ENCODE results near the gene FA2H.
A peak's percentile ranks its signal among the peaks of the same experiment; 100 is the strongest.
"Not testable (repeated sequence)": the region's sequence is repeated elsewhere in the genome, so short reads cannot be mapped to it uniquely, and the experiment has no call there.

Gene FA2H

DNA sequence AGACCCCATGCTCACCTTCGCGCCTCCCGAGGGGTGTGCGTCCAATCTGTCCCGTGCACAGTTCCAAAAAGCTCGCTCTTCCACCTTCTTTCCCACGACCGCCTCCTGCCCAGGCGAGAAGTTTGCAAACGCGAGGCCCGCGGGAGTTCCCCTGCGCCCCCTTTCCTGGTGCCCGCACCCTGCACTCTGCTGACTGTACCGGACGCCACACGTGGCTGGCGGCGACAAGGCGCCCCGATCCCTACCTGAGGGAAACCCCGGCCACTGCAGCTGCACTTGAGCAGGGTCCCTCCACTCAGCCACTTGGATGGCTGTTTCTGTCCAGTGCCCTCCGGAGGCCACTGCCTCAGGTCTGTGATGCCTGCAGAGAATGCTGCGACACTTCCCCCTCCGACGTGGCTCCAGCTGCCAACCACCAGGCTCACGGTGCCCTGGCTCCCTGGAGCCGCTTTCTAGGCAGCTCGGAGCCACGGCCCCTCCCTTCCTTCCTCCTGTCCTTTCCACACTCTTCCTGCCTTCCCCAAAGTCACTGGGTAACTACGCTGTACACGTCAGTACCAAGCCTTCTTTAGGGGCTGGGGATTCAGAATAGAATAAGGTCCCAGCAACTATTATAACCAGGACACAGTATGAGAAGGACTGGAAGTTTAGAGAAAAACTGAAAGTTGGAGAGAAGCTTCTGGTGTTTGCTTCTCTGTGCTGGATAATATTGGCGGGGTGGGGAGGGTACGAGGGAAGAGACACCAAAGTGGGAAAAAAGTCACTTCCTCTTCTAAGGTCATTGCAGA is 74.0 kb downstream of the FA2H start, which contains the start of gene MLKL:
Gene MLKL, minus strand, starts transcription at position 425 of the 788 bp plus-strand sequence. CDS start 5,105 bp downstream, outside the sequence.
- H3K4me3 ChIP-seq (ENCODE audit: low read depth, low read length): peak within 1 kb of the TSS; percentile 87
- DNase-seq (ENCODE audit: low read depth): no peak

DNA sequence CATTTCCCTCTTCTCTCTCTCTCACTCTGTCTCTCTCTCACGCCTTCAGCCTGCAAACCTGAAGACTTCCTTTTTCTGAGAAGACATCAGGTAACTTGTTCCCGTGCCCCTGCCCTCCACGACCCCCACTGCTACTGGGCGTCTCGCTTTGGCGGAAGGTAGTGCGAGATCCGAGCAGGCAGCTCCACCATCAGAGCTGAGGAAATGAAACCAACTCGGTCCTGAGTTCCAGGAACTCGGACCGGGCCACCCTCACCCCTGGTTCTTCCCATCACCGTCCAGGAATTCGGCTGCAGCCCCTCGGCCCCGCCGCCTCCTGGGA is 74.5 kb downstream of the FA2H start:
- DNase-seq (ENCODE audit: low read depth): no peak
- peak overlapping the region; percentile 87 for H3K4me3 ChIP-seq (ENCODE audit: low read depth, low read length)

DNA sequence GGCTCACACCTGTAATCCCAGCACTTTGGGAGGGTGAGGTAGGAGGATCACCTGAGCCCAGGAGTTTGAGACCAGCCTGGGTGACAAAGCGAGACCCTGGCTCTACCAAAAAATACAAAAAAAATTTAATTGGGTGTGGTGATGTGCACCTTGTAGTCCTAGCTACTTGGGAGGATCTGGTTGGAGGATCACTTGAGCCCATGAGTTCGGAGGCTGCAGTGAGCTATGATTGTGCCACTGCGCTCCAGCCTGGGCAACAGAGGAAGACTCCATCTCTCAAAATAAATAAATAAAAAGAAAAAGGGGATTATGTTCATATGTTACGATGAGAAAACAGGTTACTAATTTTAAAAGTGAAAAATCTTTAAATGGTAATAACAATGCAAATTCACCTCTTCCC is 75.0 kb downstream of the FA2H start:
- peak overlapping the region; percentile 87 for H3K4me3 ChIP-seq (ENCODE audit: low read depth, low read length)
- DNase-seq (ENCODE audit: low read depth): no peak

DNA sequence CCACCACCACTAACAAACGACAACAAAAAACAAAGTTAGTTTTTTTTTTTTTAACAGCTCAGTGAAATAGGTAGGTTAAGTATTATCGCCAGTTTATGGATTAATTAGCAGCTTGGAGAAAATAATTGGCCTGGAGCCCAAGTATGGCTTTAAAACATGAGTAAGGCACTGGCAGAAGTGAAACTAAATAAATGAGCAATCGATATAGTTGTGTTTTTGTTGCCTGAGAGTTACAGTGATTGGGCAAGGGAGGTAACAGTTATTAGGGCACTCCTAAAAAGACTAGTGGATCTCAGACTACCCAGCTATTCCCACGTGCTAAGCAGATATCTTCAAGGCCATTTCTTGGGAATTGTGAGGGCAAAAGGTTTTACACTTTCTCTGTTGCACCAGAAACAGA is 76.4 kb downstream of the FA2H start:
- no peak for DNase-seq (ENCODE audit: low read depth)
- H3K4me3 ChIP-seq (ENCODE audit: low read depth, low read length): no peak overlapping the region

DNA sequence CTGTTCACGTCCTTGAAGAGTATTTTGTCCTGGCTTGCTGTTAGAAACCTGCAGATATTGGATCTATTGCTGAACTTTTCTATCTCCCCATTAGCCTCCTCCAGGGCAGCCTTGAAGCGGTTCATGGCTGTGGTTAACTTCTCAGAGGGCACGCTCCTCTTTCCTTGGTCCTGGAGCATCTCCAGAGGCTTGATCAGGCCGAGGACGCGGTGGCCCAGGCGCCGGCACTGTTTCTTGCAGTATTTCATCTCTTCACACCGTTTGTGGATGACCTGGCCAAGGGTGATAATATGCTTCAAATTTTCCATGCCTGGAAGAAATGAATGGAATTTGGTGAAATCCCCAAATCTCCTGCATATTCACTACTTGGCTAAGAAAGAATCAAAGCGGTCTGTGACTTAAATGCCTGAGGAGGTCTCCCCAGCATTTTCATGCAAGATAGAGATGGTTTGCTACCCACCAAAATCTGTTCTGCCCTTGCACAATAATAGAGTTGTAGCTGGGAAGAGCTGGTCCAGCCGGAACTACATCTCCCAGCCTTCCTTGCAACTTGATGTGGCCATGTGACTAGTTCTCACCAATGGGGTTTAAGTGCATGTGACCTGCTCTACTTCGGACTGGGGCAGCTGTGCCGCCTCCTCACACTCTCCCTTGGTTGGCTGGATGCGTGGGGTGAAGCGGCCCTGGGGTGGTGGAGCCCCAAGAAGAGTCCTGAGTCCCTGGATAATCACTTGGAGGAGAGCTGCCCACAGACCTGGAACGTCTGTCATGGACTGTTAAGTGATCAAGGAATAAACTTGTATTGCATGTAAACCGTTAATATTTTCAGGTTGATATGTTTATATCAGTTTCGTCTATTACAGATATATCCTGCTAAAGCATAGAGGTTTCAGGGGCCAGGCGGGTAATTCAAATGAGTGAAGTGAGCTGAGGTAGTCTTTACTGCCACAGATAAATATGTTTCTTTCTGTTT is 78.9 kb downstream of the FA2H start:
- peak; percentile 80 for DNase-seq (ENCODE audit: low read depth)
- H3K4me3 ChIP-seq (ENCODE audit: low read depth, low read length): peak overlapping the region; percentile 45

DNA sequence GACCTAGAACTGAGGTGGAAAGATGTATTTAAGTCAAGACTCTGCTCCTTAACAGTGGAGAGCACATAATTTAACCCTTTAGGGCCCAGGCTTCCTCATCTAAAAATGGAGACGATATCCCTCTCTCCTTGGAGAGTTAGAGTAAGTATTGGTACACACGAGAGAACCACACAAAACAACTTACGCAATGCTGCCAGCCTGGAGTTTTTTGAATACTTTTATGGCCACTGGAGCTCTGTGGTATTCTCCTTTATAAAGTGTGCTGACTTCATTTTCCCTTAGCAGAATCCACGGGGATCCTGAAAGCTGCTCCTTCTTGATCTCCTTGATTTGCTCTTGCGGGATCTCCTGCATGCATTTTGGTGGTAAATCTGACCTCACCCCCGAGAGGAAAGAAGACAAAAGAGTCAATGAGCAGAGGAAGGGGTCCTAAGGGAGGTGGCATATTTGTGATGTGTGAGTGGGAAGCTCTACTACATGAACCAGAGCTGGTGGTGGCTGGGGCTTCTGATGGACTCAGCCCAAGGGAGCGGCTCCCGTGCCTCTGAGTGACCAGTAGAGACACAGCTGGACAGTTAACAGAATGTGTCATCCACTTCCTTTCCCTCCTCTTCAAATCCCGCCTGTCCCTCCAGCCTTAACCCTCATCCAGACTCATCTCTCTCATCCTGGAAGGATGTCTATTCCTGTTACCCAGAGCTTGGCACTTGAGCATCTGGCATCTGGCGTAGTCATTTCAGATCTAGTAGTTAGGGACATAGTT is 83.3 kb downstream of the FA2H start:
- H3K4me3 ChIP-seq (ENCODE audit: low read depth, low read length): no peak overlapping the region
- no peak for DNase-seq (ENCODE audit: low read depth)

DNA sequence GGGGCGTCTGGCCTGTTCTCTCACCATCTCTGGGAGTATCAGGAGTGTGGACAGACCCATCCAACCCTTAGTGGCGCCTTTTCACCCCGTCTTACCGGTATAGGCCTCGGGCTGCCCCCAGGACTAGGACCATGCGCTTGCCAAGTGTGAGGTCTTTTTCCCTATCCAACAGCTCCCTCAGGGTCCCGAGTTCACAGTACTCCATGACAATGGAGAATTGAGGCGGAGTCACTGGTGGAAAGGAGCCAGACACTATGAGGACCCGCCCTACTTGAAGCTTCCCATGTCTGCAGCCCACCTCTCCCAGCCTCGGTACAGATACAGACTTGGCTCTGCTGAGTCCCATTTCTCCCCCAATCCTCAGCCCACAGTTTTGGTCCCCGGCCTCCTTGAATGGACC is 92.1 kb downstream of the FA2H start:
- DNase-seq (ENCODE audit: low read depth): no peak
- H3K4me3 ChIP-seq (ENCODE audit: low read depth, low read length): no peak overlapping the region

DNA sequence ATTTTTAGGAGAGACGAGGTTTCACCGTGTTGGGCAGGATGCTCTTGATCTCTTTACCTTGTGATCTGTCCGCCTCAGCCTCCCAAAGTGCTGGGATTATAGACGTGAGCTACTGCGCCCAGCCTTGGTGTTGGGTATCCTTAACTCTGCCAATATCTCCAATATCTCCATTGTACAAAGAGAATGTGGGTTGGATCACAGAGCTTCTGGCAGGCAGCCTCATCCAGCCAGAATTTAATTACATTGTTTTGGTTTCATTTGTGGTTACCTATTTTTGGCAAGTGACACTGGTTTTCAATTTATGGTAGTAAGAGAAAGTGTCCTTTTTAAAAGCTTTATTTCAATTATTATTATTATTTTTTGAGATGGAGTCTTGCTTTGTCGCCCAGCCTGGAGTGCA is 93.9 kb downstream of the FA2H start:
- H3K4me3 ChIP-seq (ENCODE audit: low read depth, low read length): no peak overlapping the region
- no peak for DNase-seq (ENCODE audit: low read depth)

DNA sequence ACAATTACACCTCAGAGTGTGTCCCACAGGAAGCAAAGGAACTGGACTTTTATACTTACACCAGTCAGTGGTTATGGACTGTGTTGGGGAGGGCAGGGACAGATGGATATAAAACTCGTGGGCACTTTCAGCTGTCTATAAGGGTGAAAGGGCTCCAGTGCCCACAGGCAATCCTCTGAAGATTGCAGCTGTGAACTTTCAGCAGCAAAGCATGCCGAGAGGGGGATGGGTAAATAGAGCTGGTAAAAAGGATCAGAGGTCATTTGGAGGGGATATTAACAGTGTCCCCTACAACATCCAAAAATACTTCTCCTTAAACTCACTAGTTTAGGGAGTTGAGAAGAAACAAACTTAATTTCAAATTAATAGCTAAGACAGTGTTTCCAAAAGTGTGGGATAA is 94.6 kb downstream of the FA2H start:
- DNase-seq (ENCODE audit: low read depth): no peak
- no peak overlapping the region for H3K4me3 ChIP-seq (ENCODE audit: low read depth, low read length)

DNA sequence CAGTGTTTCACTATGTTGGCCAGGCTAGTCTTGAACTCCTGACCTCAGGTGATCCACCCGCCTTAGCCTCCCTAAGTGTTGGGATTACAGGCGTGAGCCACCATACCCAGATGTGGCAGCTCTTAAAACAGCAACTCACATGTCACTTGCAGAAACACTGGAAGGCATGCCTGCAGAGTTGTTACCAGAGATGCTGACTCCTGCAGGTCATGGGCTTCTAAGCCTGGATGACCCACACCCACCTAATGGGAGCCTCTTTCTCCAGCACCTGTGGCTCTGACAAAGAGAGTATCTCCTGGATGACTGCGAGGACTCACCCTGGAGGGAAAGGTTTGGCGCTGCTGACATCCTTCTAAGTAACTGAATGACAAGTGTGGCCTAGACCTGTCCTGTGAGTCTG is 96.8 kb downstream of the FA2H start:
- no peak overlapping the region for H3K4me3 ChIP-seq (ENCODE audit: low read depth, low read length)
- no peak for DNase-seq (ENCODE audit: low read depth)

DNA sequence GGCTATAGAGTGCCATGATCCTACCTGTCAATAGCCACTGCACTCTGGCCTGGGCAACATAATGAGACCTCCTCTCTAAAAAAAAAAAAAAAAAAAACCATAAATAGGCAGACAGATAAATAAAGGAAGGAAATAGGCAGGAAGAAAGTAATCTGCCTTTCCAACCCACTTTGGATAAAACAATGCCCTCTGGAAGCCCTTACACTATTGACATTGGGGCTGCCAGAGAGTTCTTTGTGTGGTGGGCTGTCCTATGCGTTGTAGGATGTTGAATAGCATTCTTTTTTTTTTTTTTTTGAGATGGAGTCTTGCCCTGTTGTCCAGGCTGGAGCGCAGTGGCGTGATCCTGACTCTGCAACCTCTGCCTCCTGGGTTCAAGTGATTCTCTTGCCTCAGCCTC is 100.7 kb downstream of the FA2H start:
- DNase-seq (ENCODE audit: low read depth): no peak

DNA sequence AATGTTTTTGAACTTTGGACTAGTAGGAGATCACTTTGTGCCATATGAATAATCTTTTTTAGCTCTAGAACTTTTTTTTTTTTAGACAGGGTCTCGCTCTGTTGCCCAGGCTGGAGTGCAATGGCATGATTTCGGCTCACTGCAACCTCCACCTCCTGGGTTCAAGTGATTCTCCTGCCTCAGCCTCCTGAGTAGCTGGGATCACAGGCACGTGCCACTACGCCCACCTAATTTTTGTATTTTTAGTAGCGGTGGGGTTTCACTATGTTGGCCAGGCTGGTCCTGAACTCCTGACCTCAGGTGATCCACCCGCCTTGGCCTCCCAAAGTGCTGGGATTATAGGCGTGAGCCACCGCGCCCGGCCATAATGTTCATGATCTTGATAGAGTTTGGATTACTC is 105.7 kb downstream of the FA2H start:
- not testable (repeated sequence) for DNase-seq (ENCODE audit: low read depth); H3K4me3 ChIP-seq (ENCODE audit: low read depth, low read length)

More for the DNA sequence above, 100.7 kb downstream of the FA2H start:
- H3K4me3 ChIP-seq (ENCODE audit: low read depth, low read length): no peak overlapping the region

DNA sequence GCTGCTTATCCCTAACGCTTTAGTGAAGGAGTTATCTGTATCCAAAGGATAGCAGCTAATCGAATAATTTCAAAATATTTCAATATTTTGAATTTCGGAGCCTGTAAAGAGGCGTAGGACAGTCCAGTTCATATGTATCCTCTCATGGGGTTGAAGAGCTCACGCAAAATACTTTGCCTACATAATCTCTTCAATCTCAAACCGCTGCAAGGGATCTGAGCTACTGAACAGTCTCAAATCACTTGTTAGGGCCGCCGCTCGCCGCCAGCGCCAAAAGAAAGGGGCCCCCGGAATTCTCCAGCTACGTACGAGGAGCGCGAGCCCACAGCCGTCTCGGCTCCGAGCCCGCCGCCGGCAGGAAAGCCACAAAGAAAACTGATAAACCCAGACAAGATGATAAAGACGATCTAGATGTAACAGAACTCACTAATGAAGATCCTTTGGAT is 107.3 kb downstream of the FA2H start:
- H3K4me3 ChIP-seq (ENCODE audit: low read depth, low read length): peak overlapping the region; percentile 61
- DNase-seq (ENCODE audit: low read depth): no peak

DNA sequence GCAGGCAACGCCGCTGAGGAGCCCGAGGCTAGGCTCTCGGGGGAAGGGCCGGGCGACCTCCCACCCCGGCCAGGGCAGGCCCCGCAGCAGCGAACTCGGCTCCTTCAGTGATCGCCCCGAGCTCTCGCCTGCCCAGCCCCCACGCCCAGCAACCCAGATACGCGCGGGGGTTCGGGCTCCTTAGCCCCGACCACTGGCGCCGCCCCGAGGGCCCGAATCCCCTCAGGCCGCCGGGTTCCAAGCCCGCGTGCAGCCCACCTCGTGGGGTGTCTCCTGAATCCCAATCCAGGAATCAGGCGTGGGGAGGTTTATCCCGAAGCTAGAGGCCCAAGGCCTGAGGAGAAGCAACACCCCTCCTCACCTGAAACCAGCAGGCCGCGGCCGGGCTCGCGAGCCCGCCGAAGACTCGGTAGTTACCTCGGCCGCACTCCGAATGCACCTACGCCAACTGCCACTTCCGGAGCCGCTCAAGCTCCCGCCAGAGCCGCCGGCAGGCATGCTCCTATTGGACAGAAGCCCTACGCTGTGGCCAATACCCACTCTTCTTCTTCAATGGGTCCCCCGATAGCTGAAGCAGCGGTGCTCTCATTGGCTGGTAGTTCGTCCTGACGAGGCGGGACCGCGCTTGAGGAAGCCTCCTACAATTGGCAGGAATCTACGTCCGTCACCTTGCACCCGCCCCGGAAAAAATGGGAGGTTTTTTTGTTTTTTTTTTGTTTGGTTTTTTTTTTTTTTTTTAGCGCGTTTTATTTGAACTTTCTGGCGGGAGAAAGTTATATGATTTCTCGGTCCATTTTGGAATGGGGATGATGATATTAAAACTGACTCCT is 108.0 kb downstream of the FA2H start, which contains the start of gene RFWD3:
Gene RFWD3, minus strand, starts transcription at position 453 of the 830 bp plus-strand sequence. CDS start 5,428 bp downstream, outside the sequence.
- peak; percentile 94 for DNase-seq (ENCODE audit: low read depth)
- peak within 1 kb of the TSS; percentile 93 for H3K4me3 ChIP-seq (ENCODE audit: low read depth, low read length)

DNA sequence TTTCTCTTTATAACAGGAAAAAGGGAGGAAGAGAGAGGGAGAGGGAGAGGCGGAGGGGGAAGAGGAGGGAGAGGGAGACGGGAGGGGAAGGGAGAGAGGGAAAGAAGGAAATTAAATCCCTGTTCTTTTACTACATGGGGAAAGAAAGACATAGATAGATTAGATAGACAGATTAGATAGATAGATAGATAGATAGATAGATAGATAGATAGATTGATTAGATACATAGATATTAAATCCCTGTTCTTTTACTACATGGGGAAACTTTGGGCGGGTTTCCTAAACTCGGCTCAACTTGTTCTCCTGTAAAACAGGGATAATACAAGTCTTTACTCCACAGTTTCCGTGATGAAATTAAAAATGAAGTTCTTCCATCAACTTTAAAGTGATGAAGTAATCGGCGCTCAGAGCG is 108.6 kb downstream of the FA2H start:
- no peak for DNase-seq (ENCODE audit: low read depth)

More for the DNA sequence above, 108.6 kb downstream of the FA2H start:
- peak overlapping the region; percentile 93 for H3K4me3 ChIP-seq (ENCODE audit: low read depth, low read length)
